OCI-M2 (cell line): ENCODE measurements around the gene RRP8.

Experiments used
- DNase-seq: peaks from one replicate; lab custom pipeline; 2025; ENCODE audit not compliant: unreplicated experiment; lab: John Stamatoyannopoulos, UW

The RRP8 gene

DNA sequence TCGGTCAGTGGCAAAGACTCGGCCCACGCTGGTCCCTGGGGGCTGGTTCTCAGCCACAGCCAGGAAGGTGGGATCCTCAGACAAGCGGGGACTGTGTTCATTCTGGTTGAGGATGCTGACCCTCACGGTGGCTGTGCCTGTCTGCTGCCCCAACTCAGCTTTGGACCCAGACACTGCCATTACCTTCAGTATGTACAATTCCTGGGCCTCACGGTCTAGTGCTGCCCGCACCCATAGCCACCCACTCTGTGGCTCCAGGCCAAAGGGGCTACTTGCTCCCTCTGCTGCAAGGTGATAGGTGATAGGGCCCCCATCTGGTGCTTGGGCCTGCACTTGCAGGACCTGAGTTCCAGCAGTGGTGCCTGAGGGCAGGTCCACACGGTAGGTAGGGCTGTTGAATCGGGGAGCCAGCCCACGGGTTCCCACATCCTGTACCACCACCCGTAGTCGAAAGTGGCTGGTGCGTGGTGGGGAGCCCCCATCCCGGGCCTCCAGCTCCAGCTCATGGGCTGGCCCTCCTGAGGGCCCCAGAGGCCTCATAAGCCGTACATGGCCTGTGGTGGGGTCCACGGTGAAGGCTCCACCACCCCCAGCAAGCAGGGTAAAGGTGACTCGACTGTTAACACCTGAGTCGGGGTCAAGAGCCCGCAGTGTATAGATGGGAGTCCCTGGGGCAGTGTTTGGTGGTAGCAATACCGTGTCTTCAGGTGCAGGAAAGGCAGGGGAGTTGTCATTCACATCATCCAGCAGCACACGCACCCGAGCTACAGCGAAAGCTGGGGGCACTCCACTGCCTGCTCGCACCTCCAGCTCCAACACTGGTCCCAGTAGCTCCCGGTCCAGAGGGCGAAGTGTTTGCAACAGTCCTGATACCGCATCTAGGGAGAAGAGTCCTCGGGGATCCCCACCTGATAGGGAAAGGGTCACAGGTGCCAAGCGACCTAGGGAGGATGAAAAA lies 29.0 kb upstream of the RRP8 start:
- no peak for DNase-seq

DNA sequence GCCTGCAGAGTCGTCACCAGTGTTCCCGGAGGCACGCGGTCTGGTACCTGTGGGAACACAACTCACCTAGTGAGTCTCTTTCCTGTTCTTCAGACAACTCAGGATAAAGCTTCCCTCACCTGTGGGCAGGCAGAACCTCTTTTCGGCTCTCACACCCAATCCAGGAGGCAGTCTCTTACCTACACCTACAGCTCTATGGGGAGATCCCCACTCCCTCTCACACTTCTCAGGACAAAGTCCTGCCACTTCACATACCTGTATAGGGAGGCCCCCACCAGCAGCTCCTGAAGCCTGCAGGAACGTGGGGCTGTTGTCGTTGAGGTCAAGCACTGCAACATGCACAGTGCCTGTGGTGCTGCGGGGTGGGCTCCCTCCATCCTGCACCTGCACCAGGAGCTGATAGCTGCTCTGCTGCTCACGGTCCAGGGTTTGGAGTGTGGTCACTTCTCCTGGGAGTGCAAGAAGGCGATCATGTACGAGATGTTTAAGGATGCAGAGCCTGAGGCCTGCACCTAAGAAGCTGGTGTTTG lies 28.0 kb upstream of the RRP8 start:
- no peak for DNase-seq

- no peak for DNase-seq
These were observed 27.3 kb upstream of the RRP8 start for GRCh38 chr11:6630632-6631291.

DNA sequence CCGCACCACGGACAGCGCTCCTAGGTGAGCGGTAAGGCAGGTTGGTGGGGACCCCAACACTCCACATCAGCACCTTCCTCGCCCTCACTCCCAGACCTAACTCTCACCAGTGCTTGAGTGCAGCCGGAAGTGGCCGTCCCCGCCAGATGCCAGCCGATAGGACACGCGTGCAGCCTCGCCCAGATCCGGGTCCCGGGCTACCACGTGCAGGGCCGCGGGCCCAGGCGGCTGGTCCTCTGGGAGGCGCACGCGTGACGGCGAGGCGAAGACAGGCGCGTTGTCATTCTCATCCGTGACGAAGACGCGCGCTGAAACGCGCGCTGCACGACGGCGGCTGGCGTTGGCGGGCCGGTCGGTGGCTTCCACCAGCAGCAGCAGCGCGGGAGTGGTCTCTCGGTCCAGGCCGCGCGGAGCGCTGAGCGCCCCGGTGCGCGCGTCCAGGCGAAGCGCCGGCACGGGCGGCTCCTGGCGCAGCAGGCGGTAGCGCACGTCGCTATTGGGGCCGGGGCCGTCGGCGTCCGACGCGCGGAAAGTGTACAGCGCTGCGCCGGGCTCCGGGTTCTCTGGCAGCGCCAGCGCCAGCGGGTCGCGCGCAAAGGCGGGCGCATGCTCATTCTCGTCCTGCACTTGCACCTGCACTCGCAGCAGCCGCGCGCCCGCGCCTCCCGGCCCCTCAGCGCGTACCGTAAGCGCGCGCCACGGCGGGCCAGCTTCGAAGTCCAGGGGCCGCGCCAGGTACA lies 26.6 kb upstream of the RRP8 start:
- DNase-seq: no peak

GRCh38 chr11:6629573-6629891 lies 26.1 kb upstream of the RRP8 start:
- DNase-seq: no peak

GRCh38 chr11:6628526-6628925 lies 25.1 kb upstream of the RRP8 start:
- no peak for DNase-seq

DNA sequence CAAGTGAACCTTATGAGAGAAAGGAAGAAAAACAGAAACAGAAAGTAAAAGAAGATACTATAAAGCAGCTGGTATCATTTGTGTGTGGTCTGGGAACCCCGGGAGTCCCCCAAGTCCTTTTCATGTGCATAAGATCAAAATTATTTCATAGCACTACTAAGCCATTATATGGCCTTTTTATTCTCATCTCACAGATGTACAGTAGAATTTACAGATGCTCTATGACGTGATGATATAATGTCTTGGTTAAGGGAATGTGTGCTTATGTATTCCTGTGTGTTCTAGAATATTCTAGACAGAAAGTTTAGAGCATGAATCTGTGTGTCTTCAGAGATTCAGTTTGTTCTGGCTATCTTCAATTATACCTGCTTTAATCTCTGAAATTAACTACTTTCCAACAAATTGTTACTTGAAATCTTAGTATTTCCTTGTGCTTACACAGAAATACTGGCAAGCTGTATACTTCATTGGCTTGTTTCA lies 24.4 kb upstream of the RRP8 start:
- DNase-seq: no peak

DNA sequence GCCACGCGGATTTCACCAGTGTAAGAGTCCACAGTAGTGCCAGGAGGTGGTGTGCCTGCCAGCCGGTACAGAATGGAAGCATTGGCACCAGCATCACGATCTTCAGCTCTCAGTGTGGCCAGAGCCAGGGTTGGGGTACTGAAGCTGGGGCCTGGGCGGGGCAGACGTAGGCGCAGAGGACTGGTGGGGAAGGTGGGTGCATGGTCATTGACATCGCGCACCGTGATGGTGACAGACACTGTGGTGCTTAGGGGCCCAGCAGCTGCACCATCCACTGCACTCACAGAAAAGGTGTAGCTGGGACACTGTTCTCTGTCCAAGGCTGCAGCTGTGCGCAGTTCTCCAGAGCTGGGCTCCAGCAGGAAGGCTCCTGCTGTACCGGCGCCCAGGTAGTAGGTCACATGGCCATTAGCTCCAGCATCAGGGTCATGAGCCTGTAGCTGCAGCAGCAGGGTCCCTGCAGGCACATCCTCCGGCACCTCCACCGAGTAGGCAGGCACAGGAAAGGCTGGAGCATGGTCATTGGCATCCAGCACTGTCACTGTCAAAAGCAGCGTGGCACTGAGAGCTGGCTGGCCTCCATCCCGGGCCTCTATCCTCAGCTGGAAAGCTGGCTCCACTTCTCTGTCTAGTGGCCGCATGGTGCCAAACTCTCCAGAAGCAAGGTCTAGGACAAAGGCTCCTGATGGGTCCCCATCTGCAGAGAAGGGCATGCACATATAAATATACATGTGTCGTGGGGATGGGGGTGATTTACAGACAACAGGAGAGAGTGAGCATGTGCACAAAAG lies 23.8 kb upstream of the RRP8 start:
- no peak for DNase-seq

DNA sequence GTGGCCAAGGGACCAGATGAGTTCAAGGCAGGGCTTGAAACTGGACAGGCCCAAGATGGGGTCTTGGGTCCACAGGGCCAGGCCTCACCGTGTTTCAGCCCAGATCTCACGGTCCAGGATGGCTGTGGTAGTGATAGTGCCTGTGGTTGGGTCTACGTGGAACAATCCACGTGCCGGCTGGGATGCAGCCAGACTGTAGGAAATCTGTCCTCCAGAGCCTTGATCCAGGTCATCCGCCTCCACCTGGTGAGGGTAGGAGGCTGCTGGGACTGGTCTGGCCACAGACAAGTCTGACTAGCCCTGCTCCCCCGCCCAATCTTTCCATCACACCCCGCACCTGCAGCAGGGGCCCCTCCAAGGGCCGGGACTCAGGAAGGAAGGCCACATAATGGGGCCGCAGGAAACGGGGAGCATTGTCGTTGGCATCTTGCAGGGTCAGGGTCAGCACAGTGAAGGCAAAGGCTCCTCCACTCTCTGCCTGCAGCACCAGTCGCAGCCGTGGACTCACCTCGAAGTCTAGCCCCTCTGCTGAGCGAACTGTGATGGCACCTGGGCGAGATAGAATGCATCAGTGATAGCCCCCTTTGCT lies 22.5 kb upstream of the RRP8 start:
- DNase-seq: no peak

- DNase-seq: no peak
These were observed 21.9 kb upstream of the RRP8 start for GRCh38 chr11:6625156-6625831.

GRCh38 chr11:6623391-6624363 lies 20.3 kb upstream of the RRP8 start:
- DNase-seq: no peak

DNA sequence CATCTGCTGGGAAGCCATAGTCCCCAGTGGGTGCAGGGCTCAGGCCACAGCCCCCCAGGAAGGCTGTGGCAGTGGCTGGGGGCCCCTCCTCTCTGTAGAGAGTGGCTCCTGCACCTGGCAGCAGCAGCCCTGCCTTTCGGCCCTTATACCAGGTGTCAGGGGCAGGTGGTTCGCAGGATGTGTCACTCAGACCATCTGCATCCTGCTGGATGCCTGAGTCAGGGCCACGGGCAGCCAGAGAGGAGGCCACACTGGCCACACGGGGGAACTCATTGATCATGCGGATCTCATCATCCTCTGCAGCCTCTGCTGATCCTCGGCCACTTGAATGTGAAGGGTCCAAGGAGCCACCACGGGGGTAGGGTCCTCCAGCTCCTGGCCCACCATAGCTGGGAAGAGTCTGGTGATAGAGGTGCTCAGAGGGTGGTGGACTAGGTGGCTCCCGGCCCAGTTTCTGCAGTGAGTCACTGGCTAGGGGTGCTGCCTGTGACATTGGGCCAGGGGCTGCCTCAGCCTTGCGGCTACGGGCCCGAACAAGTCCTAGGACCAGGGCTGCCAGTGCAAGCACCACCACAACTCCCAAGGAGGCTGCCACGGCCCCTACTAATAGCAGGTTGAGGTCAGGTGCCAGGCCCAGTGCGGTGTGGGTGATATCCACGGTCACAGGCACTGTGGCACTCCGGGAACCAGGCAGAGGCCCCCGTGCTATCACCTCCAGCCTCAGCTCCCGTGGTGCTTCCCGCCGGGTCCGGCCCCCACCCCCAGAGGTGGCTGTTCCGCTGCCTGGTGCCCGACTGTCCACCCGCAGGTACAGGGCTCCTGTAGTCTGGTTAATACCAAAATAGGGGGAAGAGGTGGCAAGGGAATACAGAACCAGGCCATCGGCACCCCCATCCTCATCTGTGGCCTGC lies 19.1 kb upstream of the RRP8 start:
- DNase-seq: no peak

DNA sequence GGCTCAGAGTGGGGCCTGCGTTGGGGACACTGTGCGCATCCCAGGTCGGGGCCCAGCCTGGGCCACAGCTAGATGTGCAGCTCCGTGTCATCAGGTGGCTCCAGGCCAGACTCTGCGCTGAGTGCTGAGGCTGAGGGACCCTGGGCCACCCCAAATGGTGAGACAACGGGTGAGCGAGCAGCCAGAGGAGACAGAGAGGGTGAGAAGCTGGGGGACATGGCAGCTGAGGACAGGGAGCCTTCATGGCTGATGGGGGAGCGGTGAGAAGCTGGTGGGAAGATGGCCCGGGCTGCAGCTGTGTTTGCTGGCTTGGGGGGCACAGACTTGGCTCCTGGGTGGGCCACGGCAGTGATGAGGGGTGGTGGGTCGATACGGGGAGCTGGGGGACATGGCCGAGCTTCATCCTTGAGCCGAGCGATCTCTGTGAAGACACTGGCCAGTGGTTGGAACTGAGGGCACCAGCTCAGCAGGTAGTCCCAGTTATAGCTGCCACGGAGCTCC lies 18.3 kb upstream of the RRP8 start:
- no peak for DNase-seq

GRCh38 chr11:6620636-6621035 lies 17.2 kb upstream of the RRP8 start:
- no peak for DNase-seq

- DNase-seq: peak; percentile 66
These were observed 15.8 kb upstream of the RRP8 start, which contains the start of gene TPP1 for GRCh38 chr11:6619004-6619745. TPP1 (minus strand) TSS chr11:6619422; CDS start chr11:6619400, 22 bp downstream.
